Fibroblast of upper back skin (primary cell): ENCODE measurements around the gene CSE1L.
"Not testable (repeated sequence)": the region's sequence is repeated elsewhere in the genome, so short reads cannot be mapped to it uniquely, and the experiment has no call there.

Source experiments
- DNase-seq: peaks from one replicate; pipeline ENCODE4 v3.0.0-alpha.2; 2013

The CSE1L gene

DNA sequence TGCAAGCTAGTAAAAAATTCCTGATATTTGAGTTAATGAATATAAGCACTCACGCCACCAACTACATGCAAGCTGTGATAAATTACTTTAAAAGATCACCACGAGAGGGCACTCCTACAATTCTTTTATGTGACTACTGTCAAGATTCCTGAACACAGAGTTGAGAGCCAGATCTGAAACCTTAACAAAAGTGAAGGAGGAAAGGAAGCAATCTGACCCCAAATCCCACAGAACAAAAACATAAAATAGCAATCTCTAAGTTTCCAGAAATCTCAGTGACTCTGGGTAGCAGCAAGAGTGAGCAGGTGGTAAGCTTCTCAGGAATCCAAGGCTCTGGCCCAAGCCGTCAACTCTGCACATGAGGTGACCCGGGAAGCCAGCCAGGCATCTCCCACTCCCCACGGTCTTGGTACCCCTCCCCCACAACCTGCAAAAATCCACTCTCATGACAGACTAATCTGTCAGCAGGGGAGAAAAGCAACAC, 86.9 kb downstream of the CSE1L start:
- DNase-seq = peak; percentile 75

DNA sequence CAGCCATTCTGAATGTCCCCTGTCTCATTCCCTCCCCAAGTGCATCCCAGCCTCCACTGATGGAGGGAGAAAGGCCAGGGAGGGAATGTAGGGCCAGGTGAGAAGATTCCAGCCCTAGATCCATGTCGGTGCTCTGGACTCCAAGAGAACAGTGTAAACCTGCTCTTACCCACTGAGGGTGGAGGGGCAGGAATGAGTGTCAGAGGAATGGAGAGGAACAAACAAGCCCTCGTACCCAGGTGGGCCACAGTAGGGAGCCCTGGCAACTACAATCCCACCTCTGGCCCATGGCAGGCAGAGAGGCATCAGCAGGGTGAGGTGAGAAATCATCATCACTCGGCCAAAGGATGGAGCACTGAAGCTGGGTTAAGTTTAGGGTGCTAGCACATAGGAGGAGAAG, 87.5 kb downstream of the CSE1L start:
- DNase-seq = no peak

DNA sequence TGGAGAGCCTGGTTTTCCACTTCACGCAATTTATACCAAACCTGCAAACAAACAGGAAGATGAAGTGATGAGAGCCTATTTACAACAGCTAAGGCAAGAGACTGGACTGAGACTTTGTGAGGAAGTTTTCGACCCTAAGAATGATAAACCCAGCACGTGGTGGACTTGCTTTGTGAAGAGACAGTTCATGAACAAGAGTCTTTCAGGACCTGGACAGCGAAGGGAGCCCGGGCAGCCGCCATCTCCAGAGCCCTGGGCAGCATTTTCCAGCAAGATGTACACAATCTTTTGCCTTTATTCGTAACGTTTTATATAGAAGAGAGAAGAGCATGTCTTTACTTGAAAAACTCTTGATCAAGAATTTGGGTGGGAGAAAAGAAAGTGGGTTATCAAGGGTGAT, 88.7 kb downstream of the CSE1L start:
- not testable (repeated sequence) for DNase-seq

DNA sequence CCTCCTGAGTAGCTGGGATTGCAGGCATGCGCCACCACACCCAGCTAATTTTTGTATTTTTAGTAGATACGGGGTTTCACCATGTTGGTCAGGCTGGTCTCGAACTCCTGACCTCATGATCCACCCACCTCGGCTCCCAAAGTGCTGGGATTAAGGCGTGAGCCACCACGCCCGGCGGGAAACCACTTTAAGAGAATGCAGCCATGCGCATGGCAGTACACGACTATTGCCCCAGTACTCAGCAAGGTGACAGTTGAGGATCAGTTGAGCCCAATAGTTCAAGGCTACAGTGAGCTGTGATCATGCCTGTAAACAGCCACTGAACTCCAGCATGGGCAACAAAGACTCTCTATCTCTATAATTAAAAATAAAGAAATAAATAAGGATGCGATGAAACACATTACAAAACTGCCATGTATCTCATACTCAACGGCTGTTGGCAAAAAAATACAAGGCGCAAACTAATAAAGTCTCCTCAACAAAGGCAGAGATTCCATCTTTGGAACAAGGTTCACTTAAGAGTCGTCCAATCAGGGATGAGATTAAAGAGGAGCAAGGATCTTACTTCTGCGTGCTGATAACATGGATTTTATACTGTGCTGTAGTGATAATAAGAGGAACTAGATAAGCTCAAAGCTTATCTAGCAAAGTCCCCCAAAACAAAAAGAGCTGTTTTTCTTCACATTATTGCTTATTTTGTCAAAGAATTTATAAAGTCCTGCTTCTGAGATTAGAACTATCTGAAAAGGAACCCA, 90.9 kb downstream of the CSE1L start:
- DNase-seq = no peak

DNA sequence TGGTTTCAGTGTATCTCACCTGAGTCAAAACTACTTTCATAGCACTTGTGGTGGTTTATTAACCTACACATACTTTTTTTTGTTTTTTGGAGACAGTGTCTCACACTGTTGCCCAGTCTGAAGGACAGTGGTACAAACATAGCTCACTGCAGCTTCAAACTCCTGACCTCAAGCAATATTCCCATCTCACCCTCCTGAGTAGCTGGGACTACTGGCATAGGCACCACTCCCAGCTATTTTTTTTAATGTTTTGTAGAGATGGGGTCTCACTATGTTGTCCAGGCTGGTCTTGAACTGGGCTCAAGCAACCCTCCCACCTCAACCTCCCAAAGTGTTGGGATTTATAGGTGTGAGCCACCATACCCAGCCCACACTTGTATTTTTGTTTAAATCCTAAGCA, 92.3 kb downstream of the CSE1L start:
- DNase-seq = no peak

DNA sequence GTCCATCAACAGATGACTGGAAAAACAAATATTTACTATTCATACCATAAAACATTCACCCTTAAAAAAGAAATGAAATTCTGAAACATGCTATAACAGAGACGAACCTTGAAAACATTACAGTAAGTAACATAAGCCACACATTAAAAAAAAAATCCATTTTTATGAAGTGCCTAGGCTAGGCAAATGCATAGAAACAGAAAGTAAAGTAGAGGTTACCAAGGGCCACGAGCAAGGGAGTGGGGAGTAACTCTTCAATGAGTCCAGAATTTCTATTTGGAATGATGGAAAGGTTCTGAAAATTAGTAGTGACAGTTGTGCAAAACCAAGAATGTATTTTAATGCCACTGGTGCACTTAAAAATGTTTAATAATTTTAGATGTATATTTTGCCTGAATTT, 94.3 kb downstream of the CSE1L start:
- DNase-seq = no peak

DNA sequence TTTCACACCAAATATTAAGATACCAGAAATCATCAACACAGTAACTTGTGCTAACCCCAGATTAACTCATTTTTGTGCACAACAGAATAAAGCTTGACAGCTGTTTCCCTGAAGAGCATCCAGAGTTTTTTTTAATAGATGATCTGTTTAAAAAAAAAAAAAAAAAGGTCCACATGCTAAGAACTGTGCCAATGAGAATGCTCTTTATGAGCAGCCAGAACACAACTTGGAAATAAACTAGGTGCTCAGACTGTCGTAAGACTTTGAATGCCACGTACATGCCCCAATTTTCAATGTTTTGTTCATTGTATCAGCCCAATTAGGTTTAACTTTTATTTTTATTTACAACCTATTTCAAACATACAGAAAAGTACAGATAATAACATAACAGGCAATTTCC, 94.7 kb downstream of the CSE1L start:
- DNase-seq = no peak
